Globus pallidus (tissue), 1 donor: ENCODE measurements around the gene DMBX1.

Experiments used
- DNase-seq: peaks from one replicate; pipeline ENCODE4 v3.0.0-alpha.2; 2015; ENCODE audit warnings: low spot score

The DMBX1 gene

DNA sequence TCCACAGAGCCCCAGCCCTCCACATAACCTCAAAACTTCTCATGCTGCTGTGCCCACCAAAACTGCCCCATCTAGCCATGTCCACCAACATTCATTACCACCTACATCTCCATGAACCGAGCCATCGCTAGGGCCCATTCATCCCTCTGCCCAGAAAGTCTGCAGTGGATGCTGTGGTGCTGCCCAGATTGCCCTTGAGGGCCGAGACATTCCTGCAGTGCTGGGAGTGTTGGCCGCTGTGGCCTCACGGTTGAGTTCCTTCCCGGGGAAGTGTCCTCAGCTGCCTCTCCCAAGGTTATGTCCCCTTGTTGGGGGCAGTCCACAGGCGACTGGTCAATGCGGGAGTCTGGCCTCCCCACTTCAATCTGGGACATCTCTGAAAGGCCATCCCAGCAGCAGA lies 30.3 kb upstream of the DMBX1 start:
- DNase-seq, result no peak

DNA sequence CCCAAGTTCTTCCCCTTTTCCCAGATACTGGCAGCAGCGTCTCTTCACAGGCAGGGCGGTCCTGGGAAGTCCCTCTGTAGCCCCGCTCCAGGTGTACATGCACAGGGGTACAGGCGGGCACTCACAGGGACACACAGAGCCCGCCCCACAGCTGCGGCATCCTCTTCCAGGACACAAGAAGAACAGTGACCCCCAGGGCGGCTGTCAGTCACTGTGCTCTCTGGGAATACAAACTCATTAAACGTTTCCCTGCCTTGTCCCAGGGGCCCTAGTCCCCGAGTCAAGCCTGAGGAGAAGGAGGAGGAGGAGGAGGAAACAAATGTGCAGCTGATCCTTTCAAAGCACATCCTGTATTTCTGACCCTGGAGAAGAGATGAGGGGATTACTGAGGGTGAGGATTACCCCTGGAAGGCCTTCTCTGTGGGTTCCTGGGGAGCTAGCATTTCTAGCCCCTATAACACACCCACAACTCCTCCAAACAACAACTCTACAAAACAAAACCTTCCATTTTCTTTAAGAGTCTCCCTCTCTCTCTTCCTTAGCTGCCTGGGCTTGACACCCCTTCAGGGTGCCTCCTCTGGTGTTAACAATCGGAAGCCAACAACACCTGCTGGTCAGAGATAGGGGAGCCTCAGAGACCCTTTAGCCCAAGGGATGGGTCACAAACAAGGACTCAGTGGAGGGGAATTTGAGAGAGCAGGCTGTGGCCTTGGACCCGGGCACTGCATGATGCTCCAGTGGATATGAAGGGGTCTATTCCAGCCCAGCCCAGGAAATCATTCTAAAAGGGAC lies 28.4 kb upstream of the DMBX1 start:
- DNase-seq, result no peak

DNA sequence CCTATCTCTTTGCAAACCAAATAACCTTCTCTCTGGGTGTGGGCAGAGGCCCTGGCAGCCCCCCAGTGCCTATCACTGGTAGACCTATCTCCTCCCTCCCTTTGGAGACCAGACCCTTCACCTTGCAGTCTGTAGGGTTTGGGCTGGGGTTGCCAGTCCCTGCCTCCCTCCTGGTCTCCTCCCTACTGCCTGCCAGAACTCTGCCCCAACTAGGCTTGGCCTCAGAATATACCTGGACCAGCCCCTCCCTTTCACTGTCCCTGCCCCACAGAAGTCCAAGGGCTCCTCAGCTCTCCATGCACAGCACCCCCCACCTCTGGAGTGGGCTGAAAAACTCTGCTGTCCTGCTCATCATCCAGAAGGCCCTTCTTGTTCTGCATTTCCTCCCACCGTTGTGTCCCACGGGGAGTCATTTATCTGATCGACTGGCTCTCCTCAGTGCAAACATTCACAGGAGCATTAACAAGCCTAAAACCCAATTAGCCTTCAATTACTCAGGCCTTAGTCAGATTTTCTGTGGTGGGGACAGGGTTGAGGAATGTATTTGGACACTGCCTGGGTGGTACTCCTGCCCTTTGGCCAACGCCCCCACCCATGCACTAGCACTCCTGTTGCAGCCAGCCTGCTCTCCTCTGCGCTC lies 27.7 kb upstream of the DMBX1 start:
- DNase-seq, result no peak

- no peak for DNase-seq
Observed at GRCh38 chr1:46464013-46464548, 25.6 kb upstream of the DMBX1 start.

GRCh38 chr1:46464915-46465314 lies 24.7 kb upstream of the DMBX1 start:
- DNase-seq, result no peak

DNA sequence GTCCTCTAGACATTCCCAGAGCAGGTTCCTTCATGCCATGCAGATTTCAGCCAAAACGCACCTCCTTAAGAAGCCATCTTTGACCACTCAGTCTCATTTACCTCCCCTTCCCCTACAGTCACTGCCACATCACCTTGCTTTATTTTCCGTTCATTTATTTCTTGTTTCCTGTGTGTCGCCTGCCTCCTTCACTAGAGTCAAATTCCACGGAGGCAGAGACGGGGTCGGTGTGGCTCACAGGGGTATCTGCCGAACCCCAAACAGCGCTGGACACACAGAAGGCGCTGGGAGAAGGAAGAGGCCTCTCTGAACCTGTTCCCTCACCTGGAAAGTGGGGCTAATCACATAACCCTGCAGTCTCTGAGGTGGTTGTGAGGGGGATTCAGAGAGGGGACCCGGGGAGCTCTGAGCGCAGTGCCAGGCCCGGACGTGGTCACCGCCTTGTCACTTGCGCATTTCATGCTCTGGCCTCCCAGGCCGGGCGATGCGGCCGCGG lies 23.6 kb upstream of the DMBX1 start:
- DNase-seq, result no peak

DNA sequence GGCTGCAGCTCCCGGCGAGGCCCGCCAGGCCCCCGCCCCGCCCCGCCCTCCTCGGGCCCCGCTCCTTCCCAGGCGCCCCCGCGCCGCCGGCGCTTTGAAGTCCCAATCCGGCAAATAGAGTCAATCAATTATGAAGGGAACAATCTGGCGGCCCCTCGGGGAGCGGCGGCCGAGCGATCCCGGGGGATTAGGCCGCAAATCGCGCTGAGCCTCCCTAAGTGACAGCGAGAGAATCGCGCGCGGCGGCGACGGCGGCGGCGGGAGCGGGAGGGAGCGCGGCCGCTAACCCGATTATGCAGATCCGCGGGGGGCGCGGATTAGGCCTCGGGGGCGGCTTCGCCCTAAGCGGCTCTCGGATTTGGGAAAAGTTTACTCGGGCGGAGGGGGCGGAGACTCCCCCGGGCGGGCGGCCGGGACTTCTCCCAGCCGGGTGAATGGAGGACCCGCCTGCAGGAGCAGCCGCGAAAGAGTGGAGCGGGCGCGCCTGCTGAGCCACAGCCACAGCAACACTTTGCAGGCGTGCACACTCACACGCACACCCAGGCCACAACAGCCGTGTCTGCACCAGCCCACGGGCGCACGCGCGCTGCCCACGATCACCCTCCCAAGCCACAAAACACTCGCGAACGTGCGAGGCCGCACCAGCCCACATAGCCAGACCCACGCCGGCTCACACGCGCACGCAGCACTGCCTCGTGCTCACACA lies 23.0 kb upstream of the DMBX1 start:
- no peak for DNase-seq

DNA sequence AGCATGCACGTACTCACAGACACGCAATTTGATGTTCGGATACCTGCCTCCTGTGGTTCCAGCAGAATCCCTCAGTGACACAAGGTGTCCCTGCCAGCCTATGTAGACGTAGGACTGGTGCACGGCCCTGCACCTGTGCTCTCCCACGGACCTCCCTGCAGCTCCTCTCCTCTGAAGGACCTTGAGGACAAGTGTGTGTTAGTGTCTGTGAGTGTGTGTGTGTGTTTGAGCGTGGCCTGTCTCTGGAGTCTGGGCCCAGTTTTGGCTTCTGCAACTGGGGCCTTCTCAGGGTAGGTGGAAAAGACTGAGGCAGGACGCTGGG lies 22.5 kb upstream of the DMBX1 start:
- no peak for DNase-seq

- no peak for DNase-seq
Observed at GRCh38 chr1:46469881-46470280, 19.8 kb upstream of the DMBX1 start.

- DNase-seq, result no peak
Observed at GRCh38 chr1:46471848-46472492, 17.7 kb upstream of the DMBX1 start.

DNA sequence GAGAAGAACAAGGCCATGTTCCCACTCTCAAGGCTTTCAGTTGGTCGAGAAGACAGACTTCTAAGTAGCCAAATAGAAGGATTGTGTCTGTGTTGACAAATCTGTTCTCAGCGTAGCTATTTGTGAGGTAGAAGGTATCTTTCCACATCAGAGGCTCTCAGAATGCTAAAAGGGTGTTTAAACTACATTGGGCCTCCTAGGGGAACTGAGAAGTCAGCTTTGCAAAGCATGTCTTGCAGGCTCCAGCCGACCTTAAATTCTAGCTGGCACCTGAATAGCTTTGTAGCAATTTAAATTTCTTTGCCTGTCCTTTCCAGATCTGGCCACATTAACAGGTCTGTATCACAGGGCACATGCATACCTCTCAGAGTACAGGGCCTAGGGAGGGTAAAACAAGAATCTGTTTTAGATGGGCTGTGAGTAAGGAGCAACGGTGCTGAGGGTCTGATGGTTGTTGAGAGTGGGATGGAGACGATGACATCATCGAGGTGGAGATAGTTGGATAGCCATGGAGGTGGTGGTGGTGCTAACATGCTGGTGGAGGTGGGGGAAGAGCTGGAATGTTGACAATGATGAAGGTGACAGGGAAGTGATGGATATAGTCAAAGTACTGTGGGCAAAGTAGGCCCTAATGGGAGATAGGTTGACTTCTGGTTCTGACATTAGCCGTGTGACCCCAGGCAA lies 17.0 kb upstream of the DMBX1 start:
- DNase-seq, result no peak

DNA sequence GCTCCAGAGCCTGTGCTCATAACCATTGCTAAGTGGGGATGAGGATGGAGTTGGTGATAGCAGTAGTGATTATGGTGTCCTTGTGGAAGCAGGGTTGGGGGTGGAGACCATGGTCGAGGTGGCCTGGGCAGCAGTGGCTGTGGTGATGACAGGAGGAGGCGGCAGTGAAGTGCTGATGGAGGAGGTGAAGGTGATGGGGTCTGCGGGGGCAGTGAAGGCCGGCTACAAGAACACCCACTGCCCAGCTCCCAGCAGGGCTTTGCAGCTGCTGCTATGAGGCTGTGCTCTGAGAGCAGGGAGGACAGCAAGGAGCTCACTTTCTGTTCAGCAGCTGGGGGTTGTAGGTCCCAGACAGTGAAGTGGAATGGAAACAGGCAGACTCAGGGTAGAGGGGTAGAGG lies 15.6 kb upstream of the DMBX1 start:
- no peak for DNase-seq

DNA sequence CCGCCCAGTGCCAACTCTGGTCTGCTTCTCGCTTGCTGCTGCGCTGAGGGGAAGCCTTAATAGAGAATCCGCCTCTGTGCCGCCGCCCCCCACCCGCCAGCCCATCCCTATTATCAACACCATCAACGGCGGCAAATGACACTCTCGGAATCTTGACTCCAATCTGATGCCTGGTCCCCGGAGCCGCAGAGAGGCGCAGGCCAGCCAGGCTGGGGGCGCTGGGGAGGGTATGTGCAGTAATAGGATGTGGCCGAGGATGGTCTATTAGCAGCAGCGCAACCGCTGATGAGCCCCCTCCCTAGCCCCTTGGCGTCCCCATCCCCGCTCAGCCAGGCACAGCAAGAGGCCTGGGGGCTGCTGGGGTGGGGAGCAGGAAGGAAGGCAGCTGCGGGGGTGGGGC lies 15.1 kb upstream of the DMBX1 start:
- DNase-seq, result no peak

DNA sequence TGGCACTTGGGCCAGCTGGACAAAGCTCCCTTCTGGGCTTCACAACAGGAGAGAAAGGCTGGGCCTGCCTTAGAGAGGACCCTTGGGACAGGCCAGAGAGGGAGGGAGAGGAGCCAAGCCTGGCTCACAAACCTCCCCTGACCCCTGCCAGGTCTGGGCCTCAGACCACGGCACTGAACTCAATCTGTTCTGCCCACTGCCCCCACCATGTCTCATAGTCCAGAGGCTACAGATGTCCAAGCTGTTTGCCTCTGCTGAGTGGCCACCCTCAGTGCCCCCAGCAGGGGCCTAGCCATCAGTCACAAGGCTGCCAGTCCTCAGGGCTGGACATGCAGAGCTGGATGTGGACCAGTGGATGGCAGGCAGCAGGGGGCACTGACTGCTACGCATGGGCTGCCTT lies 13.0 kb upstream of the DMBX1 start:
- no peak for DNase-seq

GRCh38 chr1:46477153-46477929 lies 12.3 kb upstream of the DMBX1 start:
- DNase-seq, result peak; percentile 43

DNA sequence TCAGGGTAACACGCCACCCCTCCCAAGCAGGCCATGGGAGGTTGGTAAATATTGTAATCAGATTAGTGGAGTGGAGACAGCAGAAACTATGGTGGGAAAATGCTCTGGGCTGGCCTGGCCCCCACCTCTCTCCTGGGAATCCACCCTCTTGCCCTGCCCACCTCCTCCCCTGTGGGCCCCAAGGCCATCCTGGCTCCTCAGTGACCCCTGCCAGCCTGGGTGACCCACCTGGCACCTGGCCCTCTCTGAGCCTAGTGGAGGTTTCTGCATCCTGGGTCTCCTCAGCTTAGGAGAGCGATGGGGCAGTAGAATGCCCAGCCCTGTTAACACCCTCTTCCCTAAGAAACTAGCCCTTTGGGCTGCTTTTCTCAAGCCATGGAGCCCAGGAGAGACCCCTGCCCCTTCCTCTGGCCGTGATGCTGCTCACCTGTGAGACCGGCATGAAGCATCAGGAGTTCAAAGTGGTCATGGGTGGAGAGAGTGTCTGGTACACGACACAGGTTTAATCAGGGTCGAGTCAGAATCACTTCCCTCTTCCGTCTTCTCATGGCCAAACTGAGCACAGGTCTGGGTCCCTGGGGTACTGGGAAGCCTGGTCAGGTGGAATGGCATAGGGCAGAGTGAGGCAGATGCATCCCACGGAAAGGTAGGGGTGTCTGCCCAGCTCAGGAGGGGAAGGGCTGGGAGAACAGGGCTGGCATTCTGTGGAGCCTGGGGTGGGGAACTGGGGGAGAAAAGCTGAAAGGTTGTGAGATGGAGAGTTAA lies 10.7 kb upstream of the DMBX1 start:
- no peak for DNase-seq

- no peak for DNase-seq
Observed at GRCh38 chr1:46479744-46480350, 9.8 kb upstream of the DMBX1 start.

DNA sequence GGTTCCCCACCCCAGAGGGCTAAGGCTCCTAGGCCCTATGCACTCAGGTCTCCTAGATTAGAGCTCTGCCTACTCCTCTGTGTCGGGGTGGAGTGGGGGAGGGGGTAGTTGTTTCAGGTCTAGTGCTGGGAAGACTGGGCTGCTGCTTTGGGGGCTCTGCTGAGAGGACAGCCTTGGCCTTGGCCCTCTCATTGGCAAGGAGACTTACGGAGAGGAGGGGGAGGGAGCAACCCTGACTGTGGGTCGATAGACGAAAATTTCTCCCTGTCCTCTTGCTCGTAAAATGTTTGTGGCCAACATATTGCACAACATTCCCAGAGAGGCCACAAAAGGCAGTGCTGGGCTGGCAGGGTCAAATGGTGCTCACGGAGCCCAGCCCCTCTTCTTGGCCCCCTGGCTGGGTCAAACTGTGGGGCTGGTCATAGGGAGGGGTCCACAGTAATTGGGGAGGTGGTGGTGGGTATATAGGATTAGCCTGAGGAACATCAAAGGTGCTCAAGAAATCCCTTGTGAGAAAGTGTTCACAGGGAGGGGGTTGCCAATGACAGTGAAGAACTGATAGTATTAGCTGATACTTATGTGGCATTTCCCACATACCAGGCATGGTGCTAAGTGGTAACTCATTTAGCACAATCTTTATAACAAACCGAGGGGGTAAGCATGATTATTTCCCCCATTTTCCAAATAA lies 8.5 kb upstream of the DMBX1 start:
- DNase-seq, result no peak

GRCh38 chr1:46481961-46482360 lies 7.7 kb upstream of the DMBX1 start:
- no peak for DNase-seq
